ENCODE results near the gene RTCA. TPM values are rescaled to one million over a fixed set of nuclear protein-coding genes. Genes with fewer than 3 reads are reported as not detected.
A peak's percentile ranks its signal among the peaks of the same experiment; 100 is the strongest.
"Not testable (repeated sequence)": the region's sequence is repeated elsewhere in the genome, so short reads cannot be mapped to it uniquely, and the experiment has no call there.

RTCA gene
- total RNA-seq, 1 donor from 2014 or later: 40.7 TPM

DNA sequence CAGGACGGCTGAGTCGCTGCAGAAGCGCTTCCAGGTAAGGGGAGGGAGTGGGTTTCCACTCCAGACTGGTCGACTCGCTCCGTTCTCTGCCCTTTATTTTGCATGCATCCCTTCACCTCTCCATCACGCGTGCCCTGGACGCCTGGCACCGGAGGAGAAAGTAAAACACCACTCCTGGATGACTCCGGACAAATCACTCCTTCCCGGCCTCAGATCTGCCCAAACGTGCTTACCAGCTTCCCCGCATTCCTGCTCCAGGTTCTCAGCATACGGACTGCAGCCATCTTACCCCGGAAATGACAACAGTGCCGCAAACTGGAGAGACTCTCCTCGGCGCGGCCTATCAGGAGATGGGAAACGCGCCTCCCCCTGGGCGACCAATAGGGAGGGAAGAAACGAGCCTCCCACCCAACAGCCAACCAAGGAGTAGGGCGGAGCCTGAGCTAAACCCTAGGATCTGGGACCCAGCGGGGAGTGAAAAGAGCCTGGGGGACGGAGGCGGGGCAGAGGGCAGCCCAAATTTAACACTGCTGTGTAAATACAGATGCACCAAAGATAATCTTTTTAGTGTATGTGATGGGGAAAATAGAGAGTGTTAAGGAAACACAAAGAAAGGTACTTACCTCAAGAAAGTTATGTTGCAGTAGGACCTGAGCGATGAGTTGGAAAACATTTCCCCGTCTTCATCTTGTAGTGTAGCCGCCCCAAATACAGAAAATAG, 16.3 kb upstream of the RTCA start, which contains the start of gene DBT:
DBT (minus strand) TSS at position 298 of the 721 bp plus-strand sequence; CDS start at position 284, 14 bp downstream.
- DNase-seq (ENCODE audit: low spot score): peak; percentile 96
- no peaks in the 10 kb centered on the region for H3K36me3 Mint-ChIP-seq (ENCODE audit: low read depth)

GRCh38 chr1:100250264-100250663, 15.8 kb upstream of the RTCA start:
- Mint-ChIP-seq H3K27me3 (ENCODE audit: low read depth) (peaks cover 13% of the 10 kb centered on the region), H3K27ac (ENCODE audit: unreplicated experiment) (no peak overlapping the region), H3K36me3 (ENCODE audit: low read depth) (no peaks in the 10 kb centered on the region), H3K4me1 (ENCODE audit: low read depth) (peaks cover 11% of the 10 kb centered on the region), H3K9me3 (ENCODE audit: low read depth) (no peaks in the 10 kb centered on the region), H3K4me3 (ENCODE audit: unreplicated experiment) (no peak overlapping the region)
- DNase-seq (ENCODE audit: low spot score): no peak
- TF ChIP-seq, protein P1, sequence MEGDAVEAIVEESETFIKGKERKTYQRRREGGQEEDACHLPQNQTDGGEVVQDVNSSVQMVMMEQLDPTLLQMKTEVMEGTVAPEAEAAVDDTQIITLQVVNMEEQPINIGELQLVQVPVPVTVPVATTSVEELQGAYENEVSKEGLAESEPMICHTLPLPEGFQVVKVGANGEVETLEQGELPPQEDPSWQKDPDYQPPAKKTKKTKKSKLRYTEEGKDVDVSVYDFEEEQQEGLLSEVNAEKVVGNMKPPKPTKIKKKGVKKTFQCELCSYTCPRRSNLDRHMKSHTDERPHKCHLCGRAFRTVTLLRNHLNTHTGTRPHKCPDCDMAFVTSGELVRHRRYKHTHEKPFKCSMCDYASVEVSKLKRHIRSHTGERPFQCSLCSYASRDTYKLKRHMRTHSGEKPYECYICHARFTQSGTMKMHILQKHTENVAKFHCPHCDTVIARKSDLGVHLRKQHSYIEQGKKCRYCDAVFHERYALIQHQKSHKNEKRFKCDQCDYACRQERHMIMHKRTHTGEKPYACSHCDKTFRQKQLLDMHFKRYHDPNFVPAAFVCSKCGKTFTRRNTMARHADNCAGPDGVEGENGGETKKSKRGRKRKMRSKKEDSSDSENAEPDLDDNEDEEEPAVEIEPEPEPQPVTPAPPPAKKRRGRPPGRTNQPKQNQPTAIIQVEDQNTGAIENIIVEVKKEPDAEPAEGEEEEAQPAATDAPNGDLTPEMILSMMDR (IDR thresholded peaks at IDR 0.05): no peak

More for the DNA sequence above, 16.3 kb upstream of the RTCA start, which contains the start of gene DBT:
- no peak within 1 kb of the TSS for H3K27ac Mint-ChIP-seq (ENCODE audit: unreplicated experiment)
- H3K4me3 Mint-ChIP-seq (ENCODE audit: unreplicated experiment): no peak within 1 kb of the TSS
- H3K27me3 Mint-ChIP-seq (ENCODE audit: low read depth): peaks cover 11% of the 10 kb centered on the region
- TF ChIP-seq, protein P1 (IDR thresholded peaks at IDR 0.05): no peak
- H3K9me3 Mint-ChIP-seq (ENCODE audit: low read depth): no peaks in the 10 kb centered on the region
- H3K4me1 Mint-ChIP-seq (ENCODE audit: low read depth): peaks cover 11% of the 10 kb centered on the region

GRCh38 chr1:100250807-100251206, 15.2 kb upstream of the RTCA start:
- H3K4me1 Mint-ChIP-seq (ENCODE audit: low read depth): peaks cover 11% of the 10 kb centered on the region
- TF ChIP-seq, protein P1 (IDR thresholded peaks at IDR 0.05): no peak
- H3K9me3 Mint-ChIP-seq (ENCODE audit: low read depth): no peaks in the 10 kb centered on the region
- no peak overlapping the region for H3K4me3 Mint-ChIP-seq (ENCODE audit: unreplicated experiment)
- DNase-seq (ENCODE audit: low spot score): no peak
- no peak overlapping the region for H3K27ac Mint-ChIP-seq (ENCODE audit: unreplicated experiment)
- H3K36me3 Mint-ChIP-seq (ENCODE audit: low read depth): no peaks in the 10 kb centered on the region
- peaks cover 13% of the 10 kb centered on the region for H3K27me3 Mint-ChIP-seq (ENCODE audit: low read depth)

GRCh38 chr1:100252901-100253300, 13.1 kb upstream of the RTCA start:
- no peak overlapping the region for H3K27ac Mint-ChIP-seq (ENCODE audit: unreplicated experiment)
- DNase-seq (ENCODE audit: low spot score): no peak
- H3K9me3 Mint-ChIP-seq (ENCODE audit: low read depth): no peaks in the 10 kb centered on the region
- peaks cover 13% of the 10 kb centered on the region for H3K27me3 Mint-ChIP-seq (ENCODE audit: low read depth)
- no peak overlapping the region for H3K4me3 Mint-ChIP-seq (ENCODE audit: unreplicated experiment)
- TF ChIP-seq, protein P1 (IDR thresholded peaks at IDR 0.05): no peak
- no peaks in the 10 kb centered on the region for H3K36me3 Mint-ChIP-seq (ENCODE audit: low read depth)
- peaks cover 9% of the 10 kb centered on the region for H3K4me1 Mint-ChIP-seq (ENCODE audit: low read depth)

GRCh38 chr1:100253552-100253951, 12.5 kb upstream of the RTCA start:
- H3K9me3 Mint-ChIP-seq (ENCODE audit: low read depth): no peaks in the 10 kb centered on the region
- H3K27me3 Mint-ChIP-seq (ENCODE audit: low read depth): peaks cover 13% of the 10 kb centered on the region
- no peak for DNase-seq (ENCODE audit: low spot score)
- no peak overlapping the region for H3K27ac Mint-ChIP-seq (ENCODE audit: unreplicated experiment)
- TF ChIP-seq, protein P1 (IDR thresholded peaks at IDR 0.05): no peak
- H3K36me3 Mint-ChIP-seq (ENCODE audit: low read depth): no peaks in the 10 kb centered on the region
- peaks cover 9% of the 10 kb centered on the region for H3K4me1 Mint-ChIP-seq (ENCODE audit: low read depth)
- H3K4me3 Mint-ChIP-seq (ENCODE audit: unreplicated experiment): no peak overlapping the region

GRCh38 chr1:100256273-100256672, 9.7 kb upstream of the RTCA start:
- H3K4me1 Mint-ChIP-seq (ENCODE audit: low read depth); H3K27ac Mint-ChIP-seq (ENCODE audit: unreplicated experiment); H3K4me3 Mint-ChIP-seq (ENCODE audit: unreplicated experiment); H3K9me3 Mint-ChIP-seq (ENCODE audit: low read depth); DNase-seq (ENCODE audit: low spot score); H3K36me3 Mint-ChIP-seq (ENCODE audit: low read depth): not testable (repeated sequence)
- H3K27me3 Mint-ChIP-seq (ENCODE audit: low read depth): peaks cover 13% of the 10 kb centered on the region

DNA sequence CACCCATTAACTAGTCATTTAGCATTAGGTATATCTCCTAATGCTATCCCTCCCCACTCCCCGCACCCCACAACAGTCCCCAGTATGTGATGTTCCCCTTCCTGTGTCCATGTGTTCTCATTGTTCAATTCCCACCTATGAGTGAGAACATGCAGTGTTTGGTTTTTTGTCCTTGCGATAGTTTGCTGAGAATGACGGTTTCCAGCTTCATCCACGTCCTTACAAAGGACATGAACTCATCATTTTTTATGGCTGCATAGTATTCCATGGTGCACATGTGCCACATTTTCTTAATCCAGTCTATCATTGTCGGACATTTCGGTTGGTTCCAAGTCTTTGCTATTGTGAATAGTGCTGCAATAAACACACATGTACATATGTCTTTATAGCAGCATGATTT, 7.6 kb upstream of the RTCA start:
- DNase-seq (ENCODE audit: low spot score); H3K4me3 Mint-ChIP-seq (ENCODE audit: unreplicated experiment); H3K36me3 Mint-ChIP-seq (ENCODE audit: low read depth); H3K9me3 Mint-ChIP-seq (ENCODE audit: low read depth); H3K4me1 Mint-ChIP-seq (ENCODE audit: low read depth); H3K27me3 Mint-ChIP-seq (ENCODE audit: low read depth); H3K27ac Mint-ChIP-seq (ENCODE audit: unreplicated experiment): not testable (repeated sequence)
